ENCODE data around the gene JUN.

DNA sequence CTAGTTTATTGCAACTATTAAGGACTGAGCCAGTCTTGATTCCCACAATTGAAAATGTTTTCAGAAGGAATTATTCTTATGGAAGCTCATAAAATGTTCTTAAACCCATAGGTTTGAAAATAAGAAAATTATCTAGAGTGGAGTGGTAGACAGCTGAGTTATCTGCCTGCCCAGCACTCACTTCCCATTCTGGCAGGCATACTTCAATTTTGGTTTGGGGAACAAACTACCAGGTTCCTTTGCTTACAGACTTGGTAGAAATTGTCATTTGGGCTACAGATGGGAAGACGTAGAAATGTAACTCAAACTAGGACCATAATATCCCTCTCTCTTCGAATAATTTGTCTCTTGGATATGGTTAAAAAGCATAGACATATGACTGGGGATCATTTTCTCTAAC, 18.4 kb downstream of the JUN start:
- TF ChIP-seq, protein P1, sequence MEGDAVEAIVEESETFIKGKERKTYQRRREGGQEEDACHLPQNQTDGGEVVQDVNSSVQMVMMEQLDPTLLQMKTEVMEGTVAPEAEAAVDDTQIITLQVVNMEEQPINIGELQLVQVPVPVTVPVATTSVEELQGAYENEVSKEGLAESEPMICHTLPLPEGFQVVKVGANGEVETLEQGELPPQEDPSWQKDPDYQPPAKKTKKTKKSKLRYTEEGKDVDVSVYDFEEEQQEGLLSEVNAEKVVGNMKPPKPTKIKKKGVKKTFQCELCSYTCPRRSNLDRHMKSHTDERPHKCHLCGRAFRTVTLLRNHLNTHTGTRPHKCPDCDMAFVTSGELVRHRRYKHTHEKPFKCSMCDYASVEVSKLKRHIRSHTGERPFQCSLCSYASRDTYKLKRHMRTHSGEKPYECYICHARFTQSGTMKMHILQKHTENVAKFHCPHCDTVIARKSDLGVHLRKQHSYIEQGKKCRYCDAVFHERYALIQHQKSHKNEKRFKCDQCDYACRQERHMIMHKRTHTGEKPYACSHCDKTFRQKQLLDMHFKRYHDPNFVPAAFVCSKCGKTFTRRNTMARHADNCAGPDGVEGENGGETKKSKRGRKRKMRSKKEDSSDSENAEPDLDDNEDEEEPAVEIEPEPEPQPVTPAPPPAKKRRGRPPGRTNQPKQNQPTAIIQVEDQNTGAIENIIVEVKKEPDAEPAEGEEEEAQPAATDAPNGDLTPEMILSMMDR (conservative IDR thresholded peaks at IDR 0.05; ENCODE audit: low read depth in 2 of 2), result no peak
- TF ChIP-seq, protein P2, sequence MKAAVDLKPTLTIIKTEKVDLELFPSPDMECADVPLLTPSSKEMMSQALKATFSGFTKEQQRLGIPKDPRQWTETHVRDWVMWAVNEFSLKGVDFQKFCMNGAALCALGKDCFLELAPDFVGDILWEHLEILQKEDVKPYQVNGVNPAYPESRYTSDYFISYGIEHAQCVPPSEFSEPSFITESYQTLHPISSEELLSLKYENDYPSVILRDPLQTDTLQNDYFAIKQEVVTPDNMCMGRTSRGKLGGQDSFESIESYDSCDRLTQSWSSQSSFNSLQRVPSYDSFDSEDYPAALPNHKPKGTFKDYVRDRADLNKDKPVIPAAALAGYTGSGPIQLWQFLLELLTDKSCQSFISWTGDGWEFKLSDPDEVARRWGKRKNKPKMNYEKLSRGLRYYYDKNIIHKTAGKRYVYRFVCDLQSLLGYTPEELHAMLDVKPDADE (IDR thresholded peaks at IDR 0.05), result no peak
- no peak for TF ChIP-seq CREB1 (CRISPR knock-in tag; IDR thresholded peaks at IDR 0.05; ENCODE audit: low read depth)

Measured in GM23338 (cell line).